NCI-H2107 treated with DMSO at 0.1 percent for 48 hours (cell line): ENCODE measurements around the gene STK33.
A peak's percentile ranks its signal among the peaks of the same experiment; 100 is the strongest.

Experiments
- DNase-seq: peaks from one replicate; lab custom pipeline; 2025; ENCODE audit not compliant: unreplicated experiment; lab: John Stamatoyannopoulos, UW

STK33 gene

DNA sequence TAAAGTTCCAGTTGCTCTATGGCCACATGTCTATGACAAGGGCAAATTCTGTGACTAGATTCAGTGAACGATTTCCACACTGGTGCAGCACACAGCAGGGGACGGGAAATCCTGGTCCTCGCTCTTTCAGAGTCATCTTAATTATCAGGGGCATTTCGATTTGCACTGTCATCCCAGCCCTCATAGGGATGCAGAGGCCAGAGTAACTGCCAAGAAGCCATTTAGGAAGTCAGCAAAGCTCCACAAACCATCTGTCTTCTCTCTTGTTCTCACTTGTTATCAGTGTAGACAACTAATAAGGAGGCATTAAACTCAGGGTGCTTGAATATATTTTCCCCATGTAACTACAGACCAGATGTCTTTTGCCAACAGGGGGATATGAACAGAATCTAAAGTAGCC lies 151.7 kb downstream of the STK33 start:
- no peak for DNase-seq

DNA sequence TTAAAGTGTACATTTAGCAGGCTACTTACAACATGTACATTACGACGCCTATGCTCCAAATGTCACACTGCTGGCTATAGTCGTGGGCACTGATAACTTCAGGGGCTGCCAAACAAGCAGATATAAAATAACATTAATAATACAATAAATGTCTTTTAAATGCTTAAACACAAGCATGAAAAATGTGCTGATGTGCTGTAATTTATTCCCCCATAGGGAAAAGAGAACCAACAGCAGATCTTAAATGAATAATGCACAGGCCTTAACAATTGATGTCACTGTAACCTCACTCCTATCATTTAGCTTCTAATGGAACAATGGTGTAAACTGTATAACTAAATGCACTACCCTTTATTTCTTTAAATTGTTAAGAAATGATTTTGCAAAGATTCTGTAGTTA lies 153.4 kb downstream of the STK33 start:
- no peak for DNase-seq

DNA sequence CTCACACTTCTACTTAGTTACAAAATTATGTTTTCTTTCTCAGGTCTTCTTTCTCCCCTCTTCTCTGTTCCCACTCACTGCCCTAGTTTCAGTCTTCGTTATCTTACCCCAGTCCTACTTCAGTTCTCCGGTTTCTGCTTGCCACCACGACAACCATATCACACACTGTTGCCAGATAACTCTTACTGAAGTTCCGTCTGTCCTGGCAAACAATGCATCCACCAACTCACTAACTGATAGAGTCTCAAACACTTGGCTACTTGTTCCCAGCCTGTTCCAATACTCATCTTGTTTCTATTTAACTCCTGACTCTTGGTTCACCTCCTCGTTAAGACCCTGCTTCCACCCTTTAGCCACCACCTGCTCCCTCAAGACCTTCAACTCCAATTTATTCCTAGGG lies 164.5 kb downstream of the STK33 start:
- DNase-seq: no peak

DNA sequence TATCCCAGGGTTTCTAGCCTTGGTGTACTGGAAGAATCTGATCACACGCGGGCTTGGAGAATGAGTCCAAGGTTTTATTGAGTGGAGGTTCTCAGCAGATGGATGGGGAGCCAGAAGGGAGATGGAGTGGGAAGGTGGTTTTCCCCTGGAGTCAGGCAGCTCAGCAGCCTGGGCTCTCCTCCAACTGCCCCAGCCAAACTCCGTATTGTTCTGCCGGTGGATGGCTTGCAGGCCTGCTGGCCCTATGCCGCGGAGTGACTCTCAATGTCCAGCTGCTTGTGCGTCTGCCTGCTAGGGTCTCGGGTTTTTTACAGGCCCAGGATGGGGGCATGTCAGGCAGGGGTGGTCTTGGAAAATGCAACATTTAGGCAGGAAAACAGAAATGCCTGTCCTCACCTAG lies 168.0 kb downstream of the STK33 start:
- no peak for DNase-seq

DNA sequence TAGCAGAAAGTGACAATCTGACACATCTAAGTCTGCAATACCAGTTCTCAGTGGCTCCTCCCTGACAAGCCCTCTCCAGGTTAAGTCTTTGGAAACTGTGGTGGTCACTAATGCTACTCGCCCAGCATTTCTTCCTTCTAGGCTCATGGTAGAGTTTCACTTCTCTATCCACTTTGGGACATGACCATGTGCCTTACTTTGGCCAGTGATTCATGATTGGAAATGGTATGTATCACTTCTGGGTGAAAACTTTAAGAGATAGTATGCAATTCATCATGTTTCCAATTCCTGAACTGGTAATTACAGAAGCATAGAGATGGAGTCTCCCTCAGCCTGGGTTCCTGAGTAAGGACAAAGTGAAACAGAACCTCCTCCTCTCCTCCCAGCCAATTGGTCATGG lies 178.8 kb downstream of the STK33 start:
- DNase-seq: no peak

DNA sequence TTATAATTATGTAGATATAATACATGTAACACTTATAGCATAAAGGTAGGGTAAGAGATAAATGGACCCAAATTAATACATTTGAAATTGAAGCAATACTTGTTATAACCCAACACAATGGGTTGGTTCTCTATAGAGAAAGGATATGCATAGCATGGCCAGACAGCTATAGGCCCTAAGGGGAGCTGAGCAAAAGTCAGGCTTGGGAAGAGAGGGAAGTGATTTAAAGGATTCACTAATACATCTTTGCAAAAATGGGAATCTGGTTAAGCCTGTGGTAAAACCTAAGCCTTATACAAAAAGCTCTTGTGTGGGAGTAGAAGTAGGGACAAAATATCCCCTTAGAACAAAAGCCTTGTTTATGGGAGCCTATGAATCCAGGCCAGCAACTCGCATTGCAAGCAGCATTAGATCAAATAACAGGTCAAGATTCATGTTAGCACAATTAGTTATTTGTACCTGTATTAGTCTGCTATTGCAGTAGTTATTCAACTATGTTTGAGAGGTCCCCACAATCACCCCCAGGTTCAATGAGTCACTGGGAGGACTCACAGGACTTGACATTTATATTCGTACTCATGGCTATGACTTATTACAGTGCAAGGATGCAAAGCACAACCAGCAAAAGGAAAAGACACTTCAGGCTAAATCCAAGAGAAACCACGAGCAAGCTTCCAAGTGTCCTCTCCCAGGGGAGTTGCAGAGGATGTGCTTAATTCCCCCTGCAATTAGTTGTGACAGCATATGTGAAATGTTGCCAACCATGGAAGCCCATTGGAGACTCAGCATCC lies 185.7 kb downstream of the STK33 start:
- peak; percentile 42 for DNase-seq

DNA sequence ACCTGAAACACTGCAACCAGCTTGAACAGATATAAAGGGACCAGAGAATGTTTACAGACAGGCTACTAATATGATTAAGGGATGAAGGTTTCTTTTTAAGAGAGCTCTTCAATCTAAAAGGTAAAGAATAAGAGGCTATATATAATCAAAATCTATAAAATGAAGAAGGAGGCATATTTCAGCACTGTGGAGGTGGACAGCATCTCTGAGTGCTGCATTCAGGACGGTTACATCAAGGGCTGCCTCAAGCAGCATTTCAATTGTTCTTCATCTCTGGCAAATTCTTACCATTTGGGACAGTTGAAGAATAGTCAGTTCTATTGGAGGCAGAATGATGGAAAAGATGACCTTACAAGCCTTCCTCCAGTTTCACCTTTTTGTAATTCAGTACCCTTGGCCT lies 190.7 kb downstream of the STK33 start:
- DNase-seq: no peak

DNA sequence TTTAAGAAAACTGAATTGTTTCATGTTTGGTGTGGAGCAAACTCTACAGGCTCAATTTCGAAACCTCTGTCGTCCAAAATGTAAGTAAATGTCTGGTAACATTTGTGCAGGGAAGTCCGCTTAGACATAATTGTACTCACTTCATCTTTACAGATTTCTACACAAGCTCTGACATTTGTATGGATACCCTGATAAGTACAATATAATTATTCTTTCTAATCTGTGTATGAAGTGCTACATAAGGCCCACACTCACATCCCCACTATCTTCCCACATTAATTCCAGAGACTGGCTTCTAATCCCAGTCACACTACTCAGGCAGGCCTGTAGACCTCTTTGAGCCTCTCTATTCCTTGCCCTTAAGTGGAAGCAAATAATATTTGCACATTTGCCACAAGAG lies 201.1 kb downstream of the STK33 start:
- no peak for DNase-seq

DNA sequence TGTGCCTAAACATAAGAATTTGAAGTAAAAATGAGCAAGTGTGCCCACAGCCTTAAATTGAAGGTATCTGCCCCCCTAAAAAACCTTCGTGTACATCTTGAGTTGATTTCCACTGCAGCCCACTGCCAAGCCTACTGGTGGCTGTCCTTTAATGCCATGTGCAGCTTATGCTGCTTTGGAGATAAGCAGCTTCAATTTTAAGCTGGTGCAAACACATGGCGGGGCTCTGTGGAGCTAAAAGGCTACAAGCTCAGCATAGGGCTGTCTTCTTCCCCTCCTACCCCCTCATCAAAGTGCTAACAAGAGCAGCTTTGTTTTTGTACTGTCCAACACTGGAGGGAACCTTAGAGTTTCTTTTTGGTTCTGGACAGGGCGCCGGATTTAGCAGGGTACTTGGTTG lies 201.9 kb downstream of the STK33 start:
- no peak for DNase-seq

DNA sequence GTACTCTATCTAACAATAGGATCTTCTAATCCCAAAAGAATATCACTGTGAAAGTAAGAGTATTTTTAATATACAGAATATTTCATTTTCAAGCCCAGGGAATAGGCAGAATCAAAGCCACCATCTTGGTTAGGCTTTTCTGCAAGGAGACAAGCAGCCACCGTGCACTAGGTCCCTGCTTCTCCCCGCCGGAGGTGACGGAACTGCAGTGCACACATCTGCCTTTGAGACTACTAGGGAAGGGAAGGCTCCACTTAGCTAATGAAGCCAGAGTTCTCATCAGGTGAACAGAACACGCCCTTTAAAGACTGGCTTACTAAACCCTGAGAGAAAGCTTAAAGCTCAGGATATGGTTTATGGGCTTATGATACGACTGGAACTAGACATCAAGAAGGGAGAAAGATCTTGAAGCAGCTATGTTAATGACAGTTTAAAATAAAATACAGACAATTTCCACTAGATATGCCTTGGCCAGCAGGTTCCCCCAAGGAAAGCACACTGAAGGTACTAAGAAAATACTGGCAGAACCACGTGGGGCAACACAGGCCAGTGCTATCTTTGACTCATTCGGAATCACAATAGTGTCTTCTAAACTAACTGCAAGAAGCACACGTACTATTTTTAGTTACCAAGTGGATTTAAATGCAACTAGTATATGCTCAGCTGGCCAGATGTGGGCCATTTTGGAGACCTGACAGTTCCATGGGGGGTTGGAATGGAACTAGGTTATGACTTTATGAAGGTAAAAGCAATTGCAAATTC lies 203.0 kb downstream of the STK33 start:
- no peak for DNase-seq

DNA sequence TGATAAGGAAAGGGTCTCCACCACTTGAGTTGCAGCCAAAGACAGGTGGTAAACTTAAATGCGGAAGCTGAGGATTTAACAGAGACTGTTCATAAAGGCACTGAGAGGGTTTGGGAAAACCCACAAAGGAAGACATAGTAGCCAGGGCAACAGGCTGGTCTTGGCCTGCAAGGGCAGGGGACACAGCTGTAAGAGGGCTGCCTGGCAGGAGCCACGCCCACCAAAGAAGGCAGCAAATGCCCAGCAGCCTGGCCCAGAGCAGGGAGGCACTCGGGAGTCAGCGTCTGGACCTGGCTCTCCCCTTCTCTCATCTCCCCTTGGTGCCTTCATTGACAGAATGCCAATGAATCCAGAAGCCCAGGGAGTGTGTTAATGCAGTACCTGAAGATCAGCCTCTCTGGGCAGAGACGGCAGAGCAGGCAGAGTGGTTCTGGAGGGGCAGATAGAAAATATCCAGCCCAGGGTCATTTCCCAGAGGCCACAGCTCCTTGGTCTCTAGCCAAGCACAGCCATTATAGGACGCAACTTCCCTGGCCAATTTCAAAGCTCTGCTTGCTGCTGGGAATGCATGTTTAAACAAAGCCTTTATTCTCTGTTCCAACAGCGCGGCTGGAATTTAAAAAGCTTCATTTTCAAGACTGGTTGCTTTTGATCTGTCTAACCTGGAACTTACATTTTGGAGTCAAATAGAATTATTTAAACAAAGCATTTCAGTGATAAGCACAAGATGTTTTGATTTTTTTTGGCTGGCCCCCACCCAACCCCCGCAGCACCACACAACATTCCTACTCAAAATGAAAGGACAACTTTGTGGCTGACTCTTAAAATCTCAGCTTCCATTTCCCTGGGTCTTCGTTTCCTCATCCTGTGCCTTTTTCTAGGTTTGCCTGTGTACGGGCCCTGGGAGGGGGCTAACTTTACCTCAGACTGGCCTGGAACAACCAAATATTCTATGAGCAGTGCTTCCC lies 204.7 kb downstream of the STK33 start:
- DNase-seq: no peak

DNA sequence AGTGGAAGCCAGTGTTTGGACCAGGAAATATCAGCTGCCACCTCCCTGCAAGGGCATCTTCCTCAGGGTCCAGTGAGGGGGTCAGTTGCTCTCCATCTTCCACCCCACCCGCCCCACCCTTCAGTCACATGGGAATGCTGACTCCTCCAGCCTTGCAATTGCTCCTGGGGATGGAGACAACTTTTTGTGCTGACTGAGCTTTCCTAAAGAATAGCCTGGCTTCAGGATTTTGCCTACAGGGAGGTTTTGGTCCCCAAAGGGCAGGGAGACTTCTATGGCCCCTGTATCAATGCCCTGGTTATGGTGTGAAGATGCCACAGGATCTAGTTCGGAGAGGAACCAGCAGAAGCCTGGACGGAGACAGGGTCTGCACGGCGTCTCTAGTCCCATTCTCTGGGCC lies 206.3 kb downstream of the STK33 start:
- DNase-seq: no peak

DNA sequence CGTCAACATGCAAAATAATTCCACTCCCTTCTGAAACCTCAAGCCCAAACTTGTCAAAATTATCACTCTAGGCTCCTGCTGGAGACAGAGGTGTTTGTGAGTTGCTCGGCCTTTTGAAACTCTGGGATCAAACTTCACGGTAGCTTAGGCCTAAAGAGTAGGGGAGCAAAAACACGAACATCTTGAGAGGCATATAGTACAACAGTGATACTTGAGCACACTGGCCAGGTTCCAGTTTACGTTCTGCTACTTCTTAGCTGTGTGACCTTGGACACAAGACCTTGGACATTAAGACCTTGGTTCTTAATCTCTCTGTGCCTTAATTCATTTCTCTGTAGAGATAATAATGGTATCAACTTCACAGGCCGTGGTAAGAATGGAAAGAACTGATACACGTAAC lies 206.9 kb downstream of the STK33 start:
- no peak for DNase-seq

DNA sequence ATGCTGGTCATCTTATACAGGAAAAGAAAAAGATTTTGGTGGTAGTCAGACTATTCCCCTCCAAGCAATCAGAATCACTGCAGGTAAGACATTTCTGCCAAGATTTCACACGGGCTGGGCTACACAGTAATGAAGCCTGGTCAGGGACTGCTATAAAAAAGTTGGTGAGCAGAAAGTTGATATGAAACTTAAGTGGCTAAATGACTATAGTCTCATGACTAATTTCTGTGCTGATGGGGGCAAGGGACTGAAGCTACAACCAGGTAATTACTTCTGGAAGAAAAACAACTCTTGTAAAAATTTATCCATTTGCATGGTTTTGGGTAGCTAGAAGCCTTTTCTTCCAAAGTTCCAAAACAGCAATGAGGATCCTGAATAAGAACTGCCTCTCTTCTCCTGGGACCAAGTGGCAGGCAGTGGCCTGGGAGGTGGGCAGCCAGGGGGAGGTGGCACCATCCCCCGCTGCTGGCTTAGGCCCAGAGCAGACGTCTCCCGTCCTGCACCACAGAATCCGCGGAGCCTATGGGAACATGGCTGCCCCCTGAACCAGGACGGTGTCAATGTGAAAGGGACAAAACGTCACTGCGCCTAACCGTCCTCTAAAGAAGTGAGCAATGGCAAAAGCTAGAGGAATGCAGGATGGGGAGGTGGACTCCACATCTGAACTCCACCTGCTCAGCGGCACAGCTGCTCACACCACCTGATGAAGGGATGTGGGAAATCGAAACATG lies 207.7 kb downstream of the STK33 start:
- no peak for DNase-seq

DNA sequence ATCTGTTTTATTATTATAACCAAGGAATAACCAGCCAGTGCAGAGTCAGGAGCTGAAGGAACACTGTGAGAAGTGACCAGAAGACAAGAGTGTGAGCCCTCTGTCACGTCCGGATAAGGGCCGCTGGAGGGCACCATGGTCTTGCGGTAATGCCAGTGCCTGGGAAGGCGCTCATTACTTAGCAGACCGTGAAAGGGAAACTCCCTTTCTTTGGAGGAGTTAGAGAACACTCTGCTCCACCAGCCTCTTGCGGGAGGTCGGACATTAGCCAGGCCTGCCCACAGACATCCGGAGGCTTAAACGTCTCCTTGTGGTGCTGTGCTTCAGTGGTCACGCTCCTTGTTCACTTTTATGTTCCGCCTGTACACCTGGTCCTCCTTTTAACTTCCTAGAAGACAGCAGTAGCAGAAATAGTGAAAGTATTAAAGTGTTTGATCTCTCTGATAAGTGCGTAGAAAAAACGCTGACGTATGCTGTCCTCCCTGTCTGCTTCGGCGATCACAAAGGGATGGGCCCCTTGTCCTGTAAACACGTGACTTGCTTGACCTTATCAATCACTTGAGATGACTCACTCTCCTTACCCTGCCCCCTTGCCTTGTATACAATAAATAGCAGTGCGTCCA lies 209.7 kb downstream of the STK33 start:
- DNase-seq: no peak

DNA sequence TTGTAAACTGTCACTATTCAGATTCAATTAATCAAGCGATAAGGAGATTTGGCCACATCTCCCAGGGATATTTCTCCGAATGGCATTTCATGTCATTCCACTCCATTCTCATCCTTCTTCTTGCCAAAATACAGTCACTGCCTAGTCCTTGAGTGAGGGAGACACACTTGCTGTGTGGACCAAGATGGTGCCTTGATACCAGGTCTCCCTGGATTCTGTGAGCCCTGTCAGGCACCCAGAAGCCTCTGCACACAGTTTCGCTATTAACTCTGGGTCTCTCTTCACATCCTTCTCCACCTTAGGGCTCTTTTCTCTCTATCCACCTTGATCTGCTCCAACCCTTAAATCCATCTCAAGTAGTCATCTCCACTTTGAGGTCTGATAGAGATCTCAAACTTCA lies 210.4 kb downstream of the STK33 start:
- DNase-seq: no peak

DNA sequence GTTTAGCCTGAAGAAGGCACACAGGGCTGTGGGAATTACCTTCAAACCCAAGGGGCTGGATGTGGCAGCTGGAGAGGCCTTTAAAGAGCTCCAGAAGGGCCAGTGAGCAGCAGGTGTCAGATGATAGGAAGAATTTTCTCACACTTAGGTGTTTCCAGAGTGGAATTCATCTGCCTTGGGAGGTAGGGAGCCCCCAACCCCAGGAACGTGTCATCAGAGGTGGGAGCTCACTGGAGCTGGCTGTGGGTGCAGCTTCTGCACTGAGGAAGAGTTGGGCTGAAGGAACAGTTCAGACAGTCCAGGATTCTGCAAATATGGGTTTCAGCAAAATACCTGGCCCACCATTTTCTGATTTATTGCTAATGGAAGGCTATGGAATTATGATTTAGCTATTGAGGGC lies 210.8 kb downstream of the STK33 start:
- no peak for DNase-seq

DNA sequence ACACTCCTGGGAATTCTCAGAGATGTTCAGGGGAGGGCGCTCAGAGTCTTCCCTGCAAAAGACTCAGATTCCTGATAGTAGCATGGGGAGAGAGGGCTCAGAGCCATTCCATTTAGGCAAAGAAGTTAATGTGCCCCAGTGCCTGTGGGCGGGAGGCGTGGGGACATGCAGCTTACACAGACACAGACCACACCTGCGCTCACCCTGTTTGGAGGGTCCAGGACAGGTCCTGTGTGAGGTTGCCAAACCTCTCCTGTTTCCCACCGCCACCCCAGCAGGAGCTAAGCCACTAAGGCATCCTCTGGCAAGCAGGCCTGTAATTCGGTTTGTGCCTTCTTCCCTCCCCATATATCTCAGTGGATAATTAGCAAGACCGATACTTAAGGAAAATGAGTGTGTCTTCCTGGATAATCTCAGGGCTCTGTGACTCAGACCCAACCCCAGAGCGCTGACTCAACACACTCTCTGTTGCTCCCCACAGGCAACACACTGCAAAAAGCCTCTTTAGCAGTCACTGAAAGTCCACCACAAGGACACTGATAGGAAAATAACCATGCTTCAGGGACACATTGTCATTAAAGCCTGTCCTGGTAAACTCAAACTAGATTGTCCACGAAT lies 211.5 kb downstream of the STK33 start:
- no peak for DNase-seq

DNA sequence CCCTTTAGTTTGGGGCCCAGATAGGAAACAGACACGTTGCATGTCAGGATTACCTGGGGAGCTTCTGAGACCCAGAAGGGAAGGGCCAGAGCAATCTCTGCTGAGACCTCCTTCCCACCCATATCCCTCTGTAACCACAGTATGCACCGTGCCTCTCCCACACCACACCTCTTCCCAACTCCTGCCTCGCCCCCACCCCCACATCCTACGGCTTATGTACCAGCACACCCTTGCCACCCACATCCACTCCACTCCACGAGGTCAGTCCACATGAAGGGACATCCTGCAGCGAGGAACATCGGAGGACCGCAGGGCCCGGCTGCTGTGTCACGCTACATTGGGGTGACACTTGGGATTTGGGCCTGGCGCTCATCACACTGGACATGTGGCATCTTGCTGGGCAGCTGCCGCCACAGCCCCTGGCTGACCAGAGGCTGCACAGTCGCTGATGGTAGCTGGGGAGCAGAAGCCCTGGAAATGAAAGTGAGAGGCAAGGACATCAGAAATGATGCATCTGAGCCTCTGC lies 212.1 kb downstream of the STK33 start:
- DNase-seq: no peak

DNA sequence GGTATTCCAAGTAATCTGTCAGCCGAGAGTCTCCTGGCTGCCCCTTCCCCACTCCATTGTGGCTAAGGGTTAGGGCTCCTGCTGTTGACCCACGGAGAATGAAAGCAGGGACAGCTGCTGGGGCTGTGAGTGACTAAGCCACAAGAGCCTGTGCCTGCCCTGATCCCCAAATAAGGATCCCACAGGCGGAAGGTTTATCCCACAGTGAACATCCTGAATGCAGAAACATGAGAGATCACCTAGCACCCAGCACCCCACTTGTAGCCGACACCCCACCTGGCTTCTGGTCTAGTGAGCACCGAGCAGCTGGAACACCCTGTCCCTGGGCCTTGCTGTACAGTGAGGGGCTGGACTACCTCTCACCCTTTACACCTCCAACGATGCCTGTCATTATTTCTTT lies 212.7 kb downstream of the STK33 start:
- peak; percentile 81 for DNase-seq
